A549 (cell line): ENCODE data around the gene RPL7L1.
A peak's percentile ranks its signal among the peaks of the same experiment; 100 is the strongest.

ENCODE experiments used
- CEBPB ChIP-seq, 2 experiments: fragments of >200 bp in 1 of 2; sonication (Bioruptor Twin) in 1 of 2; formaldehyde crosslinking in 1 of 2; IDR thresholded peaks; 2 replicates each; pipeline ENCODE4 v1.6.1; 2012 to 2016
- CHD4 ChIP-seq: fragments of 200-600 bp; sonication (generic); IDR thresholded peaks from 2 replicates; pipeline ENCODE4 v1.6.1; 2016; ENCODE audit warnings: antibody characterized with exemption, mild to moderate bottlenecking, borderline replicate concordance
- EP300 ChIP-seq, 2 experiments: fragments of >200 bp; sonication (Bioruptor Twin); formaldehyde crosslinking; IDR thresholded peaks; 2 replicates in 1 of 2; 3 replicates in 1 of 2; pipeline ENCODE4 v1.6.1; 2016 to 2017
- JUN ChIP-seq, 2 experiments: fragments of >200 bp; sonication (Bioruptor Twin); formaldehyde crosslinking; IDR thresholded peaks; 2 replicates in 1 of 2; 3 replicates in 1 of 2; pipeline ENCODE4 v1.6.1; 2016 to 2017
- POLR2A ChIP-seq: IDR thresholded peaks from 2 replicates; pipeline ENCODE4 v1.6.1; 2012; ENCODE audit warnings: mild to moderate bottlenecking, low read length
- RAD21 ChIP-seq, 2 experiments: fragments of >200 bp in 1 of 2; sonication (Bioruptor Twin) in 1 of 2; formaldehyde crosslinking in 1 of 2; IDR thresholded peaks in 1 of 2; conservative IDR thresholded peaks in 1 of 2; 2 replicates in 1 of 2; 3 replicates in 1 of 2; pipeline ENCODE4 v1.6.1; 2012 to 2018; ENCODE audit warnings: inconsistent platforms in 1 of 2
- SMC3 ChIP-seq: fragments of >200 bp; sonication (Bioruptor Twin); formaldehyde crosslinking; IDR thresholded peaks from 3 replicates; pipeline ENCODE4 v1.6.1; 2018; ENCODE audit warnings: inconsistent platforms
- SREBF2 ChIP-seq: fragments of 450-650 bp; IDR thresholded peaks from 2 replicates; pipeline ENCODE4 v1.6.1; 2014; ENCODE audit warnings: mild to moderate bottlenecking, moderate library complexity
- ZSCAN20 ChIP-seq: fragments of 250-450 bp; sonication (Bioruptor Pico); IDR thresholded peaks from 2 replicates; pipeline ENCODE4 v1.8.0; 2022; ENCODE audit warnings: mild to moderate bottlenecking, moderate library complexity
- TF ChIP-seq, protein P1 (sequence below): fragments of 250-450 bp; sonication (Bioruptor Pico); IDR thresholded peaks from 2 replicates; pipeline ENCODE4 v1.5.0; 2021; ENCODE audit warnings: mild to moderate bottlenecking, moderate library complexity, borderline replicate concordance
- TF ChIP-seq, protein P2 (sequence below): fragments of 150-350 bp; IDR thresholded peaks from 2 replicates; pipeline ENCODE4 v1.6.1; 2014; ENCODE audit warnings: low read depth, mild to moderate bottlenecking, low read length
- TF ChIP-seq, protein P3 (sequence below): fragments of >200 bp; sonication (Bioruptor Twin); formaldehyde crosslinking; IDR thresholded peaks from 3 replicates; pipeline ENCODE4 v1.5.1; 2016
- TF ChIP-seq, protein P4 (sequence below): fragments of >200 bp; sonication (Bioruptor Twin); formaldehyde crosslinking; IDR thresholded peaks from 3 replicates; pipeline ENCODE4 v1.6.1; 2016

DNA sequence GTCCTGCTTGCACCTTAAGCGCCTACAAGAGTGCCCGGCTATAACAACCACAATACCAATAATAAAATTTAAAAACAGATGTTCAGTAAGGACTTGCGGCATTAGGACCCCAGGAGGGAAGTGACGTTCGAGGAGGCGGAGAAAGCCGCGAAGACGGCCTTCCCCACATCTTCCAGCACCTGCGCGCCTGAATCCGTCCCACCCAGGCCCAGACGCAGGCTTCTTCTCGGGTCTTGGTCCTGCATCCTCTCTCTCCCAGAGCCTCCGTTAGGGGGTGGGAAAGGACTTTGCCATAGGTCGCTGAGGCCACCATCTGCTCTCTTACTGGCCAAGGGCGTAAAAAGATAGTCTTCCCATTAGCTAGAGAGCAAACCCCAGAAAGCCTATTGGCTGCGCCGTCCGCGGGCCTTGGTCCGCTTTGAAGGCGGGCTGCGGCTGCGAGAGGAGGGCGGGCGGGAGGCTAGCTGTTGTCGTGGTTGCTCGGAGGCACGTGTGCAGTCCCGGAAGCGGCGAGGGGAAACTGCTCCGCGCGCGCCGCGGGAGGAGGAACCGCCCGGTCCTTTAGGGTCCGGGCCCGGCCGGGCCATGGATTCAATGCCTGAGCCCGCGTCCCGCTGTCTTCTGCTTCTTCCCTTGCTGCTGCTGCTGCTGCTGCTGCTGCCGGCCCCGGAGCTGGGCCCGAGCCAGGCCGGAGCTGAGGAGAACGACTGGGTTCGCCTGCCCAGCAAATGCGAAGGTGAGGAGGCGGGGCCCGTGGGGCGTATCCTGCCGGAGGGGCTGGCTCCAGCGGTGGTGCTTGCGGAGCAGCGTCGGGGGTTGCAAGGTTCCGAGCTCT is 49.8 kb downstream of the RPL7L1 start, which contains the start of gene CNPY3:
- TF ChIP-seq SMC3 (no peak), SREBF2 (no peak), RAD21 (conservative IDR thresholded peaks at IDR 0.05 in 1 of 2, IDR thresholded peaks at IDR 0.05 in 1 of 2) (no peak), ZSCAN20 (no peak), CHD4 (no peak), POLR2A (peak; percentile 51), EP300 (IDR thresholded peaks at IDR 0.05) (no peak), JUN (IDR thresholded peaks at IDR 0.05) (peak; percentile 45 to 49; a peak in 3 of 5 replicates), CEBPB (IDR thresholded peaks at IDR 0.05) (no peak)
- TF ChIP-seq, protein P1, sequence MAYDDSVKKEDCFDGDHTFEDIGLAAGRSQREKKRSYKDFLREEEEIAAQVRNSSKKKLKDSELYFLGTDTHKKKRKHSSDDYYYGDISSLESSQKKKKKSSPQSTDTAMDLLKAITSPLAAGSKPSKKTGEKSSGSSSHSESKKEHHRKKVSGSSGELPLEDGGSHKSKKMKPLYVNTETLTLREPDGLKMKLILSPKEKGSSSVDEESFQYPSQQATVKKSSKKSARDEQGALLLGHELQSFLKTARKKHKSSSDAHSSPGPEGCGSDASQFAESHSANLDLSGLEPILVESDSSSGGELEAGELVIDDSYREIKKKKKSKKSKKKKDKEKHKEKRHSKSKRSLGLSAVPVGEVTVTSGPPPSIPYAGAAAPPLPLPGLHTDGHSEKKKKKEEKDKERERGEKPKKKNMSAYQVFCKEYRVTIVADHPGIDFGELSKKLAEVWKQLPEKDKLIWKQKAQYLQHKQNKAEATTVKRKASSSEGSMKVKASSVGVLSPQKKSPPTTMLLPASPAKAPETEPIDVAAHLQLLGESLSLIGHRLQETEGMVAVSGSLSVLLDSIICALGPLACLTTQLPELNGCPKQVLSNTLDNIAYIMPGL (CRISPR knock-in tag): no peak
- TF ChIP-seq, protein P2, sequence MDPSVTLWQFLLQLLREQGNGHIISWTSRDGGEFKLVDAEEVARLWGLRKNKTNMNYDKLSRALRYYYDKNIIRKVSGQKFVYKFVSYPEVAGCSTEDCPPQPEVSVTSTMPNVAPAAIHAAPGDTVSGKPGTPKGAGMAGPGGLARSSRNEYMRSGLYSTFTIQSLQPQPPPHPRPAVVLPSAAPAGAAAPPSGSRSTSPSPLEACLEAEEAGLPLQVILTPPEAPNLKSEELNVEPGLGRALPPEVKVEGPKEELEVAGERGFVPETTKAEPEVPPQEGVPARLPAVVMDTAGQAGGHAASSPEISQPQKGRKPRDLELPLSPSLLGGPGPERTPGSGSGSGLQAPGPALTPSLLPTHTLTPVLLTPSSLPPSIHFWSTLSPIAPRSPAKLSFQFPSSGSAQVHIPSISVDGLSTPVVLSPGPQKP: no peak
- TF ChIP-seq, protein P3, sequence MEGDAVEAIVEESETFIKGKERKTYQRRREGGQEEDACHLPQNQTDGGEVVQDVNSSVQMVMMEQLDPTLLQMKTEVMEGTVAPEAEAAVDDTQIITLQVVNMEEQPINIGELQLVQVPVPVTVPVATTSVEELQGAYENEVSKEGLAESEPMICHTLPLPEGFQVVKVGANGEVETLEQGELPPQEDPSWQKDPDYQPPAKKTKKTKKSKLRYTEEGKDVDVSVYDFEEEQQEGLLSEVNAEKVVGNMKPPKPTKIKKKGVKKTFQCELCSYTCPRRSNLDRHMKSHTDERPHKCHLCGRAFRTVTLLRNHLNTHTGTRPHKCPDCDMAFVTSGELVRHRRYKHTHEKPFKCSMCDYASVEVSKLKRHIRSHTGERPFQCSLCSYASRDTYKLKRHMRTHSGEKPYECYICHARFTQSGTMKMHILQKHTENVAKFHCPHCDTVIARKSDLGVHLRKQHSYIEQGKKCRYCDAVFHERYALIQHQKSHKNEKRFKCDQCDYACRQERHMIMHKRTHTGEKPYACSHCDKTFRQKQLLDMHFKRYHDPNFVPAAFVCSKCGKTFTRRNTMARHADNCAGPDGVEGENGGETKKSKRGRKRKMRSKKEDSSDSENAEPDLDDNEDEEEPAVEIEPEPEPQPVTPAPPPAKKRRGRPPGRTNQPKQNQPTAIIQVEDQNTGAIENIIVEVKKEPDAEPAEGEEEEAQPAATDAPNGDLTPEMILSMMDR: no peak
- TF ChIP-seq, protein P4, sequence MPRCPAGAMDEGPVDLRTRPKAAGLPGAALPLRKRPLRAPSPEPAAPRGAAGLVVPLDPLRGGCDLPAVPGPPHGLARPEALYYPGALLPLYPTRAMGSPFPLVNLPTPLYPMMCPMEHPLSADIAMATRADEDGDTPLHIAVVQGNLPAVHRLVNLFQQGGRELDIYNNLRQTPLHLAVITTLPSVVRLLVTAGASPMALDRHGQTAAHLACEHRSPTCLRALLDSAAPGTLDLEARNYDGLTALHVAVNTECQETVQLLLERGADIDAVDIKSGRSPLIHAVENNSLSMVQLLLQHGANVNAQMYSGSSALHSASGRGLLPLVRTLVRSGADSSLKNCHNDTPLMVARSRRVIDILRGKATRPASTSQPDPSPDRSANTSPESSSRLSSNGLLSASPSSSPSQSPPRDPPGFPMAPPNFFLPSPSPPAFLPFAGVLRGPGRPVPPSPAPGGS: peak; percentile 26; the same call in 1 of the 3 replicates
